ENCODE results near the gene METTL2B.

DNA sequence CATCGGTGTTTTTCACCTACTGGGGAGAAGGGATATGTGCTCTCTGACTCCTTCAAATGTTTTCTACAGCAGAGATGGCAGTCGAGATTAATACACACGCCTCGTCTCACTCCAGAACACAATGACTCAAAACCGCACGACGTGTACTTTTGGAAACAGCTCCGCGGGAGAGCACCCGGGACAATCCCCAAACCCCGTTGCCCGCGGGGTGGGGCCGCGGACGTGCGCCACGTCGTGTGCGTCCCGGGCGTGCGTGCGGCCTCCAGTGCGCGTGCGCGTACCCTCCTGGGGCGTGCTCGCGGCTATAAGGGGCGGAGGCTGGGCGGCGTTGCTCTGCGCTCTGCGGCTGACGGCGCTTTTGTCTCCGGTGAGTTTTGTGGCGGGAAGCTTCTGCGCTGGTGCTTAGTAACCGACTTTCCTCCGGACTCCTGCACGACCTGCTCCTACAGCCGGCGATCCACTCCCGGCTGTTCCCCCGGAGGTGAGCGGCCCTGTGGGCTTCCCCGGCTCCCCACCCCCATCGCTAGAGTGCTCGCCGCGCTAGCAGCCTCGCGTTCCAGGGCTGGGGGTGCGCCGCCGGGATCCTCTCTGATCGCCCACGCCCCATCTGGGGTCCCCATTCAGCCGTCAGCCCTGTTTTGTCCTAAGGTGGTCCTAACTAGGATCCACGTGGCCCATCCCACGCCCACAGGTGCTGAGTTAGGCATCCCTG is 20.8 kb upstream of the METTL2B start, which contains the start of gene HILPDA:
- TF ChIP-seq, protein P1, sequence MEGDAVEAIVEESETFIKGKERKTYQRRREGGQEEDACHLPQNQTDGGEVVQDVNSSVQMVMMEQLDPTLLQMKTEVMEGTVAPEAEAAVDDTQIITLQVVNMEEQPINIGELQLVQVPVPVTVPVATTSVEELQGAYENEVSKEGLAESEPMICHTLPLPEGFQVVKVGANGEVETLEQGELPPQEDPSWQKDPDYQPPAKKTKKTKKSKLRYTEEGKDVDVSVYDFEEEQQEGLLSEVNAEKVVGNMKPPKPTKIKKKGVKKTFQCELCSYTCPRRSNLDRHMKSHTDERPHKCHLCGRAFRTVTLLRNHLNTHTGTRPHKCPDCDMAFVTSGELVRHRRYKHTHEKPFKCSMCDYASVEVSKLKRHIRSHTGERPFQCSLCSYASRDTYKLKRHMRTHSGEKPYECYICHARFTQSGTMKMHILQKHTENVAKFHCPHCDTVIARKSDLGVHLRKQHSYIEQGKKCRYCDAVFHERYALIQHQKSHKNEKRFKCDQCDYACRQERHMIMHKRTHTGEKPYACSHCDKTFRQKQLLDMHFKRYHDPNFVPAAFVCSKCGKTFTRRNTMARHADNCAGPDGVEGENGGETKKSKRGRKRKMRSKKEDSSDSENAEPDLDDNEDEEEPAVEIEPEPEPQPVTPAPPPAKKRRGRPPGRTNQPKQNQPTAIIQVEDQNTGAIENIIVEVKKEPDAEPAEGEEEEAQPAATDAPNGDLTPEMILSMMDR (conservative IDR thresholded peaks at IDR 0.05) = no peak; the same call in 1 of the 2 replicates
- 0 out of 2 replicates have a peak, but pooled peaks have one; percentile 29 for TF ChIP-seq ZFX (IDR thresholded peaks at IDR 0.05)
